Thyroid gland (tissue), 4 donors: ENCODE results near the gene MED8.

ENCODE experiments used
- CTCF ChIP-seq, 6 experiments: fragments of 200-600 bp in 3 of 6; fragments of 450-650 bp in 3 of 6; sonication (generic) in 3 of 6; IDR thresholded peaks; one replicate each; pipeline ENCODE4 v1.5.1; 2016 to 2019; ENCODE audit warnings: antibody characterized with exemption in 6 of 6, mild to moderate bottlenecking in 2 of 6, inconsistent platforms in 1 of 6, moderate library complexity in 1 of 6
- POLR2A ChIP-seq, 2 donors: fragments of 450-650 bp; IDR thresholded peaks; one replicate each; pipeline ENCODE4 v1.6.1; 2017; ENCODE audit warnings: antibody characterized with exemption in 2 of 2, mild to moderate bottlenecking in 2 of 2, moderate library complexity in 1 of 2

- TF ChIP-seq CTCF (IDR thresholded peaks at IDR 0.05): no peak
- TF ChIP-seq POLR2A (IDR thresholded peaks at IDR 0.05): no peak
These were observed 32.3 kb downstream of the MED8 start for GRCh38 chr1:43357251-43357650.
